Activated CD4-positive, alpha-beta memory T cell treated with anti-CD3 and anti-CD28 coated beads for 36 hours (primary cell): ENCODE data around the gene OXSM. TPM values are rescaled to one million over a fixed set of nuclear protein-coding genes. Genes with fewer than 3 reads are reported as not detected.

Experiments used
- CTCF ChIA-PET: fragments of 350-600 bp; sonication (Branson Sonifier 250); formaldehyde crosslinking; loops from one replicate; lab custom pipeline; 2021; ENCODE audit warnings: antibody characterized with exemption, inconsistent platforms; lab: Charles Lee
- POLR2A ChIA-PET: fragments of 350-600 bp; sonication (Branson Sonifier 250); formaldehyde crosslinking; loops from one replicate; lab custom pipeline; 2021; ENCODE audit warnings: antibody characterized with exemption; lab: Charles Lee
- DNase-seq: peaks from one replicate; pipeline ENCODE4 v3.0.0-alpha.2; 2020
- H3K27ac Mint-ChIP-seq: one replicate; pipeline ENCODE4 v1.8.0; 2021; ENCODE audit warnings: mixed read lengths
- H3K27me3 Mint-ChIP-seq: one replicate; pipeline ENCODE4 v1.8.0; 2021; ENCODE audit warnings: mixed read lengths
- H3K36me3 Mint-ChIP-seq: one replicate; pipeline ENCODE4 v1.8.0; 2021; ENCODE audit warnings: mixed read lengths
- H3K4me1 Mint-ChIP-seq: one replicate; pipeline ENCODE4 v1.8.0; 2021; ENCODE audit warnings: low read depth, mixed read lengths
- H3K4me3 Mint-ChIP-seq: one replicate; pipeline ENCODE4 v1.8.0; 2021; ENCODE audit warnings: mild to moderate bottlenecking, mixed read lengths
- H3K9me3 Mint-ChIP-seq: one replicate; pipeline ENCODE4 v1.8.0; 2021; ENCODE audit warnings: mixed read lengths
- intact Hi-C: fragments of 100-400 bp; cut with micrococcal nuclease; formaldehyde crosslinking; loops from one replicate; pipeline ENCODE4 v1.15.1; 2023
- total RNA-seq, 2 experiments: library from RNA; stranded (reverse); gene quantifications; one replicate each; pipeline ENCODE4 v1.2.3, GENCODE V29; 2021

OXSM gene
- total RNA-seq = 10 to 100 TPM; 15.1 to 16.1 TPM

GRCh38 chr3:25789596-25790556 is at the start of gene OXSM:
Gene OXSM, plus strand, starts transcription at chr3:25790090. Its CDS starts 931 bp downstream, at chr3:25791021.
- intact Hi-C loops = loop anchor here (1.0 to 10.0 kb wide), 5 partner anchors 8 to 1845 kb away; partner anchors contain the start of gene NR1D2
- Mint-ChIP-seq H3K9me3 (no peaks in the 10 kb centered on the region), H3K4me3 (peak within 1 kb of the TSS; percentile 94), H3K27me3 (no peaks in the 10 kb centered on the region), H3K4me1 (peaks cover 44% of the 10 kb centered on the region), H3K27ac (peak within 1 kb of the TSS; percentile 92), H3K36me3 (peaks cover 12% of the 10 kb centered on the region)
- CTCF ChIA-PET = interaction anchor here (0.6 to 1.5 kb wide), 6 partner anchors 12 to 258 kb away, joined by 3 to 8 read pairs (median 4); no protein-coding TSS in a partner anchor
- POLR2A ChIA-PET = interaction anchor here (0.9 to 1.1 kb wide), 4 partner anchors 10 to 33 kb away, joined by 3 read pairs; no protein-coding TSS in a partner anchor
- peak; percentile 96 for DNase-seq

GRCh38 chr3:25744470-25744869 is 45.4 kb upstream of the OXSM start:
- H3K36me3 Mint-ChIP-seq = peaks cover 49% of the 10 kb centered on the region
- no peaks in the 10 kb centered on the region for H3K27me3 Mint-ChIP-seq
- H3K4me3 Mint-ChIP-seq = no peak overlapping the region
- intact Hi-C loops = no loop called here
- H3K9me3 Mint-ChIP-seq = no peaks in the 10 kb centered on the region
- H3K4me1 Mint-ChIP-seq = peaks cover 2% of the 10 kb centered on the region
- DNase-seq = no peak
- POLR2A ChIA-PET = no interaction called here
- CTCF ChIA-PET = interaction anchor here (0.8 kb wide), 1 partner anchor 96 kb away, joined by 4 read pairs; no protein-coding TSS in a partner anchor
- no peak overlapping the region for H3K27ac Mint-ChIP-seq

GRCh38 chr3:25747033-25747432 is 42.9 kb upstream of the OXSM start:
- peaks cover 63% of the 10 kb centered on the region for H3K36me3 Mint-ChIP-seq
- no peak for DNase-seq
- H3K4me1 Mint-ChIP-seq = peaks cover 2% of the 10 kb centered on the region
- intact Hi-C loops = no loop called here
- H3K27me3 Mint-ChIP-seq = no peaks in the 10 kb centered on the region
- ChIA-PET POLR2A (no interaction called here), CTCF (interaction anchor here (1.0 kb wide), 1 partner anchor 99 kb away, joined by 3 read pairs; no protein-coding TSS in a partner anchor)
- H3K27ac Mint-ChIP-seq = no peak overlapping the region
- no peaks in the 10 kb centered on the region for H3K9me3 Mint-ChIP-seq
- no peak overlapping the region for H3K4me3 Mint-ChIP-seq

GRCh38 chr3:25748189-25748588 is 41.7 kb upstream of the OXSM start:
- POLR2A ChIA-PET = no interaction called here
- CTCF ChIA-PET = interaction anchor here (0.6 kb wide), 1 partner anchor 112 kb away, joined by 3 read pairs; no protein-coding TSS in a partner anchor
- intact Hi-C loops = no loop called here

GRCh38 chr3:25749031-25749581 is 40.8 kb upstream of the OXSM start:
- DNase-seq = no peak
- Mint-ChIP-seq H3K4me3 (no peak overlapping the region), H3K36me3 (peaks cover 57% of the 10 kb centered on the region), H3K27ac (no peak overlapping the region), H3K9me3 (no peaks in the 10 kb centered on the region), H3K27me3 (no peaks in the 10 kb centered on the region), H3K4me1 (peaks cover under 1% of the 10 kb centered on the region)
- intact Hi-C loops = no loop called here
- ChIA-PET CTCF (no interaction called here), POLR2A (no interaction called here)

More at GRCh38 chr3:25748189-25748588, 41.7 kb upstream of the OXSM start:
- Mint-ChIP-seq H3K27me3 (no peaks in the 10 kb centered on the region), H3K4me3 (no peak overlapping the region), H3K27ac (no peak overlapping the region), H3K36me3 (peaks cover 64% of the 10 kb centered on the region), H3K4me1 (peaks cover 2% of the 10 kb centered on the region), H3K9me3 (no peaks in the 10 kb centered on the region)
- DNase-seq = no peak

GRCh38 chr3:25751048-25751447 is 38.8 kb upstream of the OXSM start:
- no peaks in the 10 kb centered on the region for H3K27me3 Mint-ChIP-seq
- intact Hi-C loops = no loop called here
- DNase-seq = no peak
- ChIA-PET POLR2A (no interaction called here), CTCF (interaction anchor here (0.6 kb wide), 1 partner anchor 106 kb away, joined by 3 read pairs; no protein-coding TSS in a partner anchor)
- no peaks in the 10 kb centered on the region for H3K9me3 Mint-ChIP-seq
- H3K36me3 Mint-ChIP-seq = peaks cover 48% of the 10 kb centered on the region
- no peak overlapping the region for H3K27ac Mint-ChIP-seq
- peaks cover 10% of the 10 kb centered on the region for H3K4me1 Mint-ChIP-seq
- H3K4me3 Mint-ChIP-seq = no peak overlapping the region

- H3K9me3 Mint-ChIP-seq = no peaks in the 10 kb centered on the region
- ChIA-PET CTCF (interaction anchor here (0.6 kb wide), 1 partner anchor 107 kb away, joined by 3 read pairs; no protein-coding TSS in a partner anchor), POLR2A (no interaction called here)
- H3K27ac Mint-ChIP-seq = no peak overlapping the region
- DNase-seq = no peak
- no peaks in the 10 kb centered on the region for H3K27me3 Mint-ChIP-seq
- intact Hi-C loops = no loop called here
- H3K4me3 Mint-ChIP-seq = no peak overlapping the region
- peaks cover 15% of the 10 kb centered on the region for H3K4me1 Mint-ChIP-seq
- peaks cover 47% of the 10 kb centered on the region for H3K36me3 Mint-ChIP-seq
Measured at GRCh38 chr3:25751725-25752124, 38.2 kb upstream of the OXSM start.

- intact Hi-C loops = no loop called here
- Mint-ChIP-seq H3K9me3 (peaks cover 17% of the 10 kb centered on the region), H3K36me3 (peaks cover 50% of the 10 kb centered on the region), H3K4me1 (peaks cover 29% of the 10 kb centered on the region), H3K4me3 (no peak overlapping the region), H3K27me3 (no peaks in the 10 kb centered on the region), H3K27ac (no peak overlapping the region)
- POLR2A ChIA-PET = no interaction called here
- DNase-seq = no peak
- CTCF ChIA-PET = no interaction called here
Measured at GRCh38 chr3:25768851-25769250, 21.0 kb upstream of the OXSM start.

- no peak overlapping the region for H3K27ac Mint-ChIP-seq
- H3K4me3 Mint-ChIP-seq = no peak overlapping the region
- POLR2A ChIA-PET = no interaction called here
- intact Hi-C loops = no loop called here
- CTCF ChIA-PET = no interaction called here
- peaks cover 37% of the 10 kb centered on the region for H3K4me1 Mint-ChIP-seq
- H3K36me3 Mint-ChIP-seq = peaks cover 62% of the 10 kb centered on the region
- DNase-seq = no peak
- no peaks in the 10 kb centered on the region for H3K27me3 Mint-ChIP-seq
- peaks cover 12% of the 10 kb centered on the region for H3K9me3 Mint-ChIP-seq
Measured at GRCh38 chr3:25775936-25776335, 14.0 kb upstream of the OXSM start.

GRCh38 chr3:25780618-25781017 is 9.3 kb upstream of the OXSM start:
- Mint-ChIP-seq H3K9me3 (no peaks in the 10 kb centered on the region), H3K4me1 (peaks cover 60% of the 10 kb centered on the region), H3K27me3 (no peaks in the 10 kb centered on the region), H3K4me3 (no peak overlapping the region), H3K27ac (no peak overlapping the region), H3K36me3 (peaks cover 30% of the 10 kb centered on the region)
- intact Hi-C loops = loop anchor here (5.0 to 10.0 kb wide), 4 partner anchors 37 to 1863 kb away; partner anchors contain the start of genes NKIRAS1, NR1D2 and RPL15
- ChIA-PET POLR2A (interaction anchor here (1.2 kb wide), 1 partner anchor 113 kb away, joined by 3 read pairs; no protein-coding TSS in a partner anchor), CTCF (no interaction called here)
- no peak for DNase-seq

GRCh38 chr3:25781145-25781757 is 8.6 kb upstream of the OXSM start:
- intact Hi-C loops = loop anchor here (5.0 to 10.0 kb wide), 4 partner anchors 36 to 1864 kb away; partner anchors contain the start of genes NKIRAS1, NR1D2 and RPL15
- H3K36me3 Mint-ChIP-seq = peaks cover 24% of the 10 kb centered on the region
- no peaks in the 10 kb centered on the region for H3K27me3 Mint-ChIP-seq
- no peak for DNase-seq
- no peak overlapping the region for H3K27ac Mint-ChIP-seq
- H3K9me3 Mint-ChIP-seq = no peaks in the 10 kb centered on the region
- ChIA-PET CTCF (no interaction called here), POLR2A (interaction anchor here (1.2 kb wide), 1 partner anchor 113 kb away, joined by 3 read pairs; no protein-coding TSS in a partner anchor)
- peak overlapping the region; percentile 87 for H3K4me3 Mint-ChIP-seq
- peaks cover 57% of the 10 kb centered on the region for H3K4me1 Mint-ChIP-seq
